HG03103 (cell line): Measurements from ENCODE around the gene USP38.
"Not testable (repeated sequence)": the region's sequence is repeated elsewhere in the genome, so short reads cannot be mapped to it uniquely, and the experiment has no call there.

Source experiments
- ATAC-seq: cut with Tn5 transposase; IDR thresholded peaks from one replicate; pipeline ENCODE4 v1.9.1; 2021; ENCODE audit warnings: low read depth; ENCODE audit not compliant: unreplicated experiment

USP38 gene

DNA sequence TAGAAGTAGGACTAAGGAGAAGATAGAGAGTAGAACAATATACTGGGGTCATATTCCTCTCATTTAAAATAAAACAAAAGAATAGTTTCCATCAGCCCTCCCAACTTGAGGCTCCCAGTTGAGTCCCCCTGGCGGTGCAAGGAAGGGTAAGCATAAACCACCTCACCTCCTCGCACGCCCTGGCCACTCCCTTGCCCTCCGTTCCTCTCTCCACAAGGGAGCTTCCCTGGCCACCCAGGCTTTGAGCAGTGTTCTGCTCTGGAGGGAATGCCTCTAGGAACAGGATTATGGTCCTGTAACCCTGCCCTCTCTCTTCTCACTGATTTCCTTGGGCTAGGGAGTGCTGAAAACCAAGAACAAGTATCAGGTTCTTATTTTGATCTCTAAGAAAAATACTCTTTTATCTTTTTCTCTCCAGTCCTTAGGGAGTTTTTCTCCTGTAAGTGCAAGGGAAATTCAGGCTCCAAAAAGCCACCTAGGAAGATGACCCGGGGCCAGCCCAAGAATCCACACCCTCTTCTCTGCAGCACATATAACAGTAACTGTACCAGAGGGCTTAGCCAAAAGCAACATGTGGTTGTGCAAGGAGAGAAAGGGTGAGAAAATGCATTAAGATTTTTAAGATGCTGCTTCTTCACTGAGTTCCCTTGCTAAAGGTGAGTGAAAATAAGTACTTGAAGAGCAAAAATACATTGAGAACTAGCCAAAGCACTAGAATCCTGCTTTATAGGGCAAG, 69.9 kb downstream of the USP38 start:
- no peak for ATAC-seq

GRCh38 chr4:143256456-143256855, 71.7 kb downstream of the USP38 start:
- no peak for ATAC-seq

DNA sequence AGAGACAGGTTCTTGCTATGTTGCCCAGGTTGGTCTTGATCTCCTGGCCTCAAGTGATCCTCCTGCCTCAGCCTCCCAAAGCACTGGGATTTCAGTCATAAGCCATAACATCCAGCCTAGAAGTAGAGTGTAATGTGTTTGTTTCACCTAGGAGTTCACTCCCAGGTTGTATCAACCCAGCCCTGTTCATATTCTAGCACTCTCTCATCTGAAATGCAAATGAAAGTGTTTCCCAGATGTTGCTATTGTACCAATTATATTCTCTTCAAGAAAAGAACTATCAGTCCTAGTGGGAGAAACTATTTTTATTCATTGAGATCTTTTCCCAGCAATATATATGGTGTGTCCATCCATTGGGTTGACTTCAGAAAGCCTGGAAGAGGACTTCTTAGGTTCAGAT, 72.6 kb downstream of the USP38 start:
- no peak for ATAC-seq

DNA sequence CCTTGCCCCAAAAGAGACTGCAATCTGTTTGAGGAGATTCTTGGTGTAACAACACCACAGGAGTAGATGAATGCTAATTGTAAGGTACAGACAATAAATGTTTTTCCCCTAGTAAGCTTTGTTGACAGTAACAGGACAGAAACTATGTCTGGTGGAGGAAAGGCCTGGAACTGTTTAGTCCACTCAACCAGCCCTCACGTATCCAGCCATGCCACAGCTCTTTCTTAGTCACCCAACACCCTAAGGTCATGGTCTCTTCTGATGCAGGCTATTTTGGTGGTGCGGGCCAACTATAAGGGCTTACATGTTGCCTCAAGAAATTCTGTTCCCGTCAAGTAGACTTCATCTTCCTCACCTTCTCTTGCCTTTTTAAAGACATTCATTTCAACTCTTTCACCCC, 76.0 kb downstream of the USP38 start:
- no peak for ATAC-seq

GRCh38 chr4:143262838-143263237, 78.1 kb downstream of the USP38 start:
- ATAC-seq = no peak

DNA sequence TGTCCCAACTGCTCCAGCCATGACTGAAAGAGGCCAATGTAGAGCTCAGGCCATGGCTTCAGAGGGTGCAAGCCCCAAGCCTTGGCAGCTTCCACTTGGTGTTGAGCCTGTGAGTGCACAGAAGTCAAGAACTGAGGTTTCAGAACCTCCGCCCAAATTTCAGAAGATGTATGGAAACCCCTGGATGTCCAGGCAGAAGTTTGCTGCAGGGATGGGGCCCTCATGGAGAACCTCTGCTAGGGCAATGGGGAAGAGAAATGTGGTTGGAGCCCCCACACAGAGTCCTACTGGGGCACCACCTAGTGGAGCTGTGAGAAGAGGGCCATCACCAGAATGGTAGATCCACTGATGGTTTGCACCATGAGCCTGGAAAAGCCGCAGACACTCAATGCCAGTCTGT, 83.0 kb downstream of the USP38 start:
- not testable (repeated sequence) for ATAC-seq

DNA sequence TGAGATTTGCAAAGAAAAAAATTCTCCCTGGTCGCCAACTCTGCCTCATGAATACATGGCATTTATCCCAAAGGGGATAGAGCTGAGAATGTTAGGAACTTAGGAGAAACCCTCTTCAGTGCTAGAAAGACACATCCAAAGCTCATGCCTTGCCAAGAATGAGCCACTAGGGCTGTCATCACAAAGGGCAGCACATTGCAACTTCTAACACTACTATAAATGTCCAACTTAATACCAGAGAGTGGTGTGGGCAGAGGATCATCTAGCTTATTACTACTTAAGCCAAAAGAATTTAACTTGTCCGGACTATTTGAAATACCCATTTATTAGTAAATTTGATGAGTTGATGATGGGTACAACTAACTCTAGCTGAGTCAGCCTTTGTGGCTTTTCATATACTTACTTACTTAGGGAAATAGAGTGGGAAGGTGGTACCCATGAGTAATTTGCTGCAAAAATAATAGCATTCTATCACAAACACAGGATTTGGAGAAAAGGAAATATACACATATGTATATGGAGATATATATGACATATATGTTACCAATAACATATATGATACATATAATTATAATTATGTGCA, 85.6 kb downstream of the USP38 start:
- ATAC-seq = no peak
